Measurements from ENCODE around the gene HGF. TPM values are rescaled to one million over a fixed set of nuclear protein-coding genes. Genes with fewer than 3 reads are reported as not detected.

Gene HGF
- total and polyA plus RNA-seq, 2 of the 8 experiments (the other 6 are each of a cell fraction or from before 2014, with no cell fraction given), result 0.05 to 0.60 TPM

- peak; percentile 72 for TF ChIP-seq CHD7 (IDR thresholded peaks at IDR 0.05; ENCODE audit: insufficient replicate concordance, low read length)
- 0 out of 4 replicates have a peak, but pooled peaks of 1 of the 2 experiments have one; percentile 53 for TF ChIP-seq HDAC2 (IDR thresholded peaks at IDR 0.05; ENCODE audit: borderline replicate concordance in 1 of 2, low read depth in 2 of 2, low read length in 2 of 2)
- TF ChIP-seq RXRA (IDR thresholded peaks at IDR 0.05; ENCODE audit: insufficient read depth, low read depth, low read length), result no peak
- 0 out of 3 replicates have a peak, but pooled peaks of 1 of the 2 experiments have one; percentile 23 for TF ChIP-seq EP300 (IDR thresholded peaks at IDR 0.05; ENCODE audit: borderline replicate concordance in 1 of 2, low read depth in 2 of 2, low read length in 2 of 2)
- TF ChIP-seq SP1 (IDR thresholded peaks at IDR 0.05; ENCODE audit: low read depth, low read length), result 0 out of 2 replicates have a peak, but pooled peaks have one; percentile 25
- no peak for TF ChIP-seq NRF1 (IDR thresholded peaks at IDR 0.05; ENCODE audit: low read depth, low read length)
- no peak for TF ChIP-seq POU5F1 (IDR thresholded peaks at IDR 0.05; ENCODE audit: low read depth, low read length)
- no peak for TF ChIP-seq POLR2AphosphoS5 (IDR thresholded peaks at IDR 0.05; ENCODE audit: low read depth, low read length)
- TF ChIP-seq KDM1A (IDR thresholded peaks at IDR 0.05; ENCODE audit: borderline replicate concordance, low read length), result 0 out of 2 replicates have a peak, but pooled peaks have one; percentile 20
- 0 out of 4 replicates have a peak, but pooled peaks of 1 of the 2 experiments have one; percentile 2 for TF ChIP-seq RAD21 (IDR thresholded peaks at IDR 0.05 in 1 of 2, conservative IDR thresholded peaks at IDR 0.05 in 1 of 2; ENCODE audit: low read depth in 2 of 2, low read length in 2 of 2)
Observed at GRCh38 chr7:81672872-81673271, 97.0 kb downstream of the HGF start (continued).
